Activated CD8-positive, alpha-beta memory T cell treated with anti-CD3 and anti-CD28 coated beads for 1 hour (primary cell): ENCODE results near the gene LYPD5.
"Not testable (repeated sequence)": the region's sequence is repeated elsewhere in the genome, so short reads cannot be mapped to it uniquely, and the experiment has no call there.

Experiments used
- DNase-seq, 2 donors: peaks; one replicate each; pipeline ENCODE4 v3.0.0-alpha.2; 2020; ENCODE audit warnings: low read depth in 1 of 2; ENCODE audit errors: extremely low read depth in 1 of 2

The LYPD5 gene

GRCh38 chr19:43802216-43802951 is at the start of gene LYPD5:
Gene LYPD5 (minus strand): TSS chr19:43802447. CDS start chr19:43802380, 67 bp downstream.
- no peak for DNase-seq

DNA sequence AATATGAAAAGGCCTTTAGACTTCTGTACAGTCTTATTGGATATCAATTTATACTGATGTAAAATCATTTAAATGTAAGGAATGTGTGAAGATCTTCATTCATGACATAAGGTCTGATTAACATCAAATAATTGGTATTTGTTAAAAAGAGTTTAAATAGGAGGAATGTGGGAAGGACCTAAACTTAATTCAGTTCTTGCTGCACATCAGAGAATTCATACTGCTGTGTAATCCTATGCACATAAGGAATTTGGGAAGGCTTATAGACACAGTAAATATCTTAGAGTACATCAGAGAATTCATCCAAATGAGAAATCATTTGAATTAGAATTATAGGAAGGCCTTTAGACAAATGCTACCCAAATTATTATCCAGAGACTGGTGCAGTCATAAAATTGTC is 46.6 kb upstream of the LYPD5 start:
- no peak for DNase-seq

DNA sequence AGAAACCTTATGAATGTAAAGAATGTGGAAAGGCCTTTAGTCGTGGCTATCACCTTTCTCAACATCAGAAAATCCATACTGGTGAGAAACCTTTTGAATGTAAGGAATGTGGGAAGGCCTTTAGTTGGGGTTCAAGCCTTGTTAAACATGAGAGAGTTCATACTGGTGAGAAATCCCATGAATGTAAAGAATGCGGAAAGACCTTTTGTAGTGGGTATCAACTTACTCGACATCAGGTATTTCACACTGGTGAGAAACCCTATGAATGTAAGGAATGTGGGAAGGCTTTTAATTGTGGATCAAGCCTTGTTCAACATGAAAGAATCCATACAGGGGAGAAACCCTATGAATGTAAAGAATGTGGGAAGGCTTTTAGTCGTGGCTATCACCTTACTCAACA is 45.6 kb upstream of the LYPD5 start:
- DNase-seq = no peak

DNA sequence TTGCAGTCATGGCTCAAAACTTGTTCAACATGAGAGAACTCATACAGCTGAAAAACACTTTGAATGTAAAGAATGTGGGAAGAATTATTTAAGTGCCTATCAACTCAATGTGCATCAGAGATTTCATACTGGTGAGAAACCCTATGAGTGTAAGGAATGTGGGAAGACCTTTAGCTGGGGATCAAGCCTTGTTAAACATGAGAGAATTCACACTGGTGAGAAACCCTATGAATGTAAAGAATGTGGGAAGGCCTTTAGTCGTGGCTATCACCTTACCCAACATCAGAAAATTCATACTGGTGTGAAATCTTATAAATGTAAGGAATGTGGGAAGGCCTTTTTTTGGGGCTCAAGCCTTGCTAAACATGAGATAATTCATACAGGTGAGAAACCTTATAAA is 45.0 kb upstream of the LYPD5 start:
- DNase-seq = no peak

DNA sequence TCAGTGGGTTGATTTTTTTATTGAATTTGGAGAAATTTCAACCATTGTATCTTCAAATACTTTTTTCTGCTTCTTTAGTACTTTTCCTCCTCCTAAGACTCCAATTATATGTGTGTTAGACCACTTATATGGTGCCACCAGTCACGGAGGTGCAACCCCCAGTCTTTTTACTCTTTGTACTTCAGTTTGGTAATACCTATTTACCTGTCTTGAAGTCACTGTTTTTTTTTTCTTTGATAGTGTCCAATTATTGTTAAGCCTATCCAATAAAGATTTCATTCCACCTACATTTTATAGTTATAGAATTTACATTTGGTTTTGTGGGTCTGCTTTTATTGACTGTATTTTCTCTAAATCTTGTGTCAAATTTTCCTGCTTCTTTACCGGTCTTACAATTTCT is 39.8 kb upstream of the LYPD5 start:
- DNase-seq = no peak

DNA sequence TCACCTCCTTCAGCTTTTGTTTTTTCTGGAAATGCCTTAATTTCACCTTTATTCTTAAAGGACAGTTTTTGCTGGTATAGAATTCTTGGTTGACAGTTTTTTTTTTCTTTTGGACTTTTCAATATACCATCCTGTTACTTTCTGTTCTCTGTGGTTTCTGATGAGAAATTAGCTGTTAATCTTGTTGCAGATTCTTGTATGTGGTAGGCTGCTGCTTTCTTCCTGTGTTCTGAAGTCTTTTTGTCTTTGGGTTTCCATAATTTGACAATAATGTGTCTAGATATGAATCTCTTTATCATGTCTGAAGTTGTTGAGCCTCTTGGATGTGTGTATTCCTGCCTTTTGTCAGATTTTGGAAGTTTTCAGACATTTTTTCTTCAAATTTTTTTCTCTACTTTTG is 36.9 kb upstream of the LYPD5 start:
- DNase-seq = no peak

GRCh38 chr19:43826787-43827754 is 24.8 kb upstream of the LYPD5 start, which contains the start of gene ZNF283:
Gene ZNF283 (plus strand): TSS chr19:43827321. CDS start chr19:43833505, 6,184 bp downstream.
- peak; percentile 57 to 71 for DNase-seq

DNA sequence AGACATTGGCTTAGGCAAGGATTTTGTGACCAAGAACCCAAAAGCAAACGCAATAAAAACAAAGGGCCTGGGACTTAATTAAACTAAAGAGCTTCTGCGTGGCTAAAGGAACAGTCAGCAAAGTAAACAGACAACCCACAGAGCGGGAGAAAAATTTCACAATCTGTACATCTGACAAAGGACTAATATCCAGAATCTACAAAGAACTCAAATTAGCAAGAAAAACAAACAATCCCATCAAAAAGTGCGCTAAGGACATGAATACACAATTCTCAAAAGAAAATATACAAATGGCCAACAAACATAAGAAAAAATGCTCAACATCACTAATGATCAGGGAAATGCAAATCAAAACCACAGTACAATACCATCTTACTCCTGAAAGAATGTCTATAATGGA is 22.3 kb upstream of the LYPD5 start:
- not testable (repeated sequence) for DNase-seq

GRCh38 chr19:43823856-43824255 is 21.6 kb upstream of the LYPD5 start:
- not testable (repeated sequence) for DNase-seq

DNA sequence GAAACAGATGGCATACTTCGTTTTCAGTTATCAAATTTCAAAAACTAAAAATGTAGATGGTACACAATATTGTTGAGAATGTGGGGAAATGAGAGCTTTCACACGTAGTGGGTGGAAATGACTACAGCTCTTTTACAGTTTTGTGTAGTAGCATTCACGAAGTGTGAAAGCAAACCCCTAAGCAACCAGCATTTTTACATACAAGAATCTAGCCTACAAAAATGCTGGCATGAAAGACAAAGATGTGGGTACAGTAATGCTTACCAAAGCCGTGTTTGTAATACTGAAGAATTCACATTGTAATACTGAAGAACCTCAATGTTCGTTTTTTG is 18.6 kb upstream of the LYPD5 start:
- DNase-seq = no peak

- DNase-seq = no peak
Observed at GRCh38 chr19:43820098-43820883, 18.0 kb upstream of the LYPD5 start.

DNA sequence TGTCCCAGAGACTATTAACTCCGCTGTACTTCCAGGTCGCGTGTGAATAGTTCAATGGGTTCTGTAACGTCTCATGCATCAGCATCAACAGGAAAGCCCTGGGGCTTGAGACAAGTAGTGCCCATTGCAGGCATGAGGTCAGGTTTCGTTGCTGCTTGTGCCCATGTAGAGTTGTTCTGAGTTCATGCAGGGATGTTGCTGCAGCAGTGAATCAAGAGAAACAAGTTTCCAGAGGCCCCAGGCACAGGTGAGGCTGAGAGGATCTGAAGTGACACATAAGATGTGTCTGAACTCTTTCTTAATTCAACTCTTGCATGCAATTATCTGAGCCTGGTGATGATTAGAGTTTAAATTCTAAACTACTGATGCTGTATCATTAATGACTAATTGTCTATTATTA is 16.3 kb upstream of the LYPD5 start:
- no peak for DNase-seq

DNA sequence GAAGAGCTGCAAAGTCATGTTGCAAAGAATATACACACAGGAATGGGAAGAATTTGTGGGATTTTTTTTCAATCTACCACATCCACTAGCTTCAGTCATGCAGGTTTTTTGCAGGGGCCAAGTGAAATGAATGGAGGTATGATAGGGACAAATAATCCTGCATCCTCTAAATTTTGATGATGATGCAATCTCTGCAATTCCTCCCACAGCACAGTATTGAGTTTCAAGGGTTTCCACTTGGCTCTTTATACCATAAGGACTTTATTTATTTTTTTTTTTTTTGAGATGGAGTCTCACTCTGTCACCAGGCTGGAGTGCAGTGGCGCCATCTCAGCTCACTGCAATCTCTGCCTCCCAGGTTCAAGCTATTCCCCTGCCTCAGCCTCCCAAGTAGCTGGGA is 15.2 kb upstream of the LYPD5 start:
- not testable (repeated sequence) for DNase-seq

GRCh38 chr19:43814663-43815352 is 12.6 kb upstream of the LYPD5 start:
- DNase-seq = no peak

- no peak for DNase-seq
Observed at GRCh38 chr19:43812688-43813087, 10.4 kb upstream of the LYPD5 start.

DNA sequence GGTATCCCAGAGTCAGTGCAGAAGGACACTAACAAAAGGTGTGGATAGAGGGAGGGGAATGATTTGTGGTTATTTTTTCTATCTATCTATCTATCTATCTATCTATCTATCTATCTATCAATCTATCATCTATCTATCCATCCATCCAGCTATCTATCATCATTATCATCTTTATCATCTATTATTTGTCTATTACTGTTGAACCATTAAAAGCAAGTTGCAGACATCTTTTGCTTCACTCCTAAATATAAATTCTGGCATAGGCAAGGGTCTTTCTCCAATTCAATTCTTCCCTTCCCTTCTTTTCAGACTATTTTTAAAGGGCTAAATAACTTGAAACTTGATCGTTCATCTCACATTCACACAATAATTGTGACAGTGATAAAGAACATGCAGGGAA is 10.0 kb upstream of the LYPD5 start:
- no peak for DNase-seq

DNA sequence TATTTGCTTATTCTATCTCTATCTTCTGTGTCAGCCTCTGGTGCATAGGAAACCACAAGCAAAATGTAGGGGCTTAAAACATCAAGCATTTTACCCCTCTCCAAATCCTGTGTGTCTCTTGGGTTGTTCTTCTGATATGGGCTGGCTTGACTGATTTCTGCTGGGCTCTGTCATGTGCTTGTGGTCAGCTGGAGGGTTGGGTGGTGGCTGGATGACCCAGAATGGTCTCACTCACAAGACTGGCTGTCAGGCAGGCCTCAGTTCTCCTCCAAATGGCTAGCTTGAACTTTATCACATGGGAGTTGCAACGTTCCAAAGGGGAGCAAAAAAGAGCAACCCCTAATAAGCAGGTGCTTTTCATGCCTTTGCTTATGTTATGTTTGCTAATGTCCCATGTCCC is 9.6 kb upstream of the LYPD5 start:
- no peak for DNase-seq

DNA sequence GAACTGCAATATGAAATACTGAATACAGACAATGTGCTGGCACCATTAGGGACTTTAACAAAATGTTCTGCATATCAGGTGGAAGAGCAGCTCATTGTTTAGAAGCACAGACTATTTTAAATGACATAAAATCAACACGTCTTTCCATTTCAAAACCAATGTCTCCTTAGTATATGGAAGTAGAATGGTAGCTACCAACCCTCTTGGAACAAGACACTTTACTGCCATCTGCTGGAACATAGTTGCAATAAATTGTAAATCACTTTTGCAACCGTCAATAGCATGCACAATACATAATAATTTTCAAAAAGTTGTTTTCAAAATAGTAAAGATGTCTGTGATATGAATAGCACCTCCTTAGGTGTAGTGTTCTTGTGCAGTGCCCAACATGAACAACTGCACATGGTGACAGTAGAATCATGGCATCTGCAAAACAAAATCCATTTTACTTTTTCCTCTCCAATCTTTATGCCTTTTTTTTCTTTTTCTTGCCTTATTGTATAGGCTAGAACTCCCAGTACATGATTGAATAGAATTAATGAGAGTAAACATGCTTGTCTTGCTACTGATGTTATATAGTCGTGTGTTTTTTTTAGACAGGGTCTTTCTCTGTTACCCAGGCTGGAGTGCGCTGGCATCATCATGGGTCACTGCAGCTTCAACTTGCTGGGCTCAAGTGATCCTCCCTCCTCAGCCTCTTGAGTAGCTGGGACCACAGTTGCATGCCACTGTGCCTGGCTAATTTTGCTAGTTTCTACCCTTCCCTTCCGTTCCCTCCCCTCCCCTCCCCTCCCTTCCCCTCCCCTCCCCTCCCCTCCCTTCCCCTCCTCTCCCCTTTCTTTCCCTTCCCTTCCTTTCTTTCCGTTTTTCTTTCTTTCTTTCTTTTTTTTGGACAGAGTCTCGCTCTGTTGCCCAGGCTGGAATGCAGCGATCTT is 7.8 kb upstream of the LYPD5 start:
- DNase-seq = no peak

GRCh38 chr19:43807651-43808050 is 5.4 kb upstream of the LYPD5 start:
- no peak for DNase-seq

DNA sequence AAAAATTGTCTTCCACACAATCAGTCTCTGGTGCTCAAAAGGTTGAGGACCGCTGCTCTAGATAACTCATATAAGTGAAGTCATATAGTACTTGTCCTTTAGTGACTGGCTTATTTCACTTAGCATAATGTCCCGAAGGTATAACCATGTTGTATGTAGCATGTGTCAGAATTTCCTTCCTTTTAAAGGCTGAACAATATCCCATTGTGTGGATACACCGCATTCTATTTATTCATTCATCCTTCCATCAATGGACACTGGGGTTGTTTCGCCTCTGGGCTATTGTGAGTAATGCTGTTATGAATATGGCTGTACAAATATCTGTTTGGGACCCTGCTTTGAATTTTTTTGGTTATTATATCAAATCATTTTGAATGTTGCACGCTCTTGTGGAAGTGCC is 4.6 kb upstream of the LYPD5 start:
- DNase-seq = no peak
